ENCODE measurements around the gene NRXN3. TPM values are rescaled to one million over a fixed set of nuclear protein-coding genes. Genes with fewer than 3 reads are reported as not detected.

Gene NRXN3
- total RNA-seq, 1 experiment from 2014 or later: 1.1 TPM

DNA sequence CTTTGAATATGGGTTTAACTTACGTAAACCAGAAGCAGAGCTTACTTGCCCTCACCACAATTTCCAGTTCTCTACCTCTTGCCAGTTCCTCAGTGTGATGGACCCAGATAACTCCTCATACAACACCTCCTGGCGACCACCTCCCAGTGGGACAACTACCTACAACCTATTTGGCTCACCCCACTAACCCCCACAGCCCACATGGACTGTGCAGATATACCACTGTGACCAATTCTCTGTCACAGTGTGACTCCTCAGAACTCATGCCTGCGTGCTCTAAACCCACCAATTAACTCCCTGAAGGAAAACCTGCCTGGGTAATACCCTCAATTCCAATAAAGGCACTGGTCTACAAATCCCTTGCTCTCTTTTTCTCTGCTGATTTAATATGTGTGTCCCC is 1729.4 kb downstream of the NRXN3 start:
- H3K9me2 ChIP-seq (replicated peaks; ENCODE audit: low read length): 0 out of 2 replicates have a peak, but pooled peaks cover 6% of the 10 kb centered on the region
- H3K9ac ChIP-seq (ENCODE audit: low read length): no peak overlapping the region
- H3K4me2 ChIP-seq (ENCODE audit: low read length): no peak overlapping the region
- intact Hi-C loops (cut with micrococcal nuclease): no loop called here
- H3K27me3 ChIP-seq (ENCODE audit: low read length): no peaks in the 10 kb centered on the region
- ChIA-PET CTCF (no interaction called here), POLR2A (ENCODE audit: unreplicated experiment) (no interaction called here)
- TF ChIP-seq EZH2 (IDR thresholded peaks at IDR 0.05; ENCODE audit: low read length, unreplicated experiment) (no peak), EZH2phosphoT487 (IDR thresholded peaks at IDR 0.05; ENCODE audit: borderline replicate concordance, low read length) (no peak)
- TF ChIP-seq, protein P1, sequence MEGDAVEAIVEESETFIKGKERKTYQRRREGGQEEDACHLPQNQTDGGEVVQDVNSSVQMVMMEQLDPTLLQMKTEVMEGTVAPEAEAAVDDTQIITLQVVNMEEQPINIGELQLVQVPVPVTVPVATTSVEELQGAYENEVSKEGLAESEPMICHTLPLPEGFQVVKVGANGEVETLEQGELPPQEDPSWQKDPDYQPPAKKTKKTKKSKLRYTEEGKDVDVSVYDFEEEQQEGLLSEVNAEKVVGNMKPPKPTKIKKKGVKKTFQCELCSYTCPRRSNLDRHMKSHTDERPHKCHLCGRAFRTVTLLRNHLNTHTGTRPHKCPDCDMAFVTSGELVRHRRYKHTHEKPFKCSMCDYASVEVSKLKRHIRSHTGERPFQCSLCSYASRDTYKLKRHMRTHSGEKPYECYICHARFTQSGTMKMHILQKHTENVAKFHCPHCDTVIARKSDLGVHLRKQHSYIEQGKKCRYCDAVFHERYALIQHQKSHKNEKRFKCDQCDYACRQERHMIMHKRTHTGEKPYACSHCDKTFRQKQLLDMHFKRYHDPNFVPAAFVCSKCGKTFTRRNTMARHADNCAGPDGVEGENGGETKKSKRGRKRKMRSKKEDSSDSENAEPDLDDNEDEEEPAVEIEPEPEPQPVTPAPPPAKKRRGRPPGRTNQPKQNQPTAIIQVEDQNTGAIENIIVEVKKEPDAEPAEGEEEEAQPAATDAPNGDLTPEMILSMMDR (conservative IDR thresholded peaks at IDR 0.05; ENCODE audit: low read depth, low read length): no peak
- no TSS peak for BruUV-seq (replicated peaks)
- ATAC-seq (no peak), DNase-seq (no peak)
- H3K4me1 ChIP-seq (ENCODE audit: insufficient read depth, low read length): no peaks in the 10 kb centered on the region
- H3K36me3 ChIP-seq (ENCODE audit: low read depth, low read length): no peaks in the 10 kb centered on the region
- no peak overlapping the region for H3K27ac ChIP-seq (ENCODE audit: low read length)
- no peaks in the 10 kb centered on the region for H3F3A ChIP-seq (ENCODE audit: low read length, unreplicated experiment)
- H2AFZ ChIP-seq (ENCODE audit: low read length): no peak overlapping the region
- no peaks in the 10 kb centered on the region for H3K9me3 ChIP-seq (ENCODE audit: low read length)
- no peaks in the 10 kb centered on the region for H3K79me2 ChIP-seq (ENCODE audit: low read length)
- H3K4me3 ChIP-seq (ENCODE audit: low read length): no peak overlapping the region
- no peaks in the 10 kb centered on the region for H4K20me1 ChIP-seq (ENCODE audit: low read length)

DNA sequence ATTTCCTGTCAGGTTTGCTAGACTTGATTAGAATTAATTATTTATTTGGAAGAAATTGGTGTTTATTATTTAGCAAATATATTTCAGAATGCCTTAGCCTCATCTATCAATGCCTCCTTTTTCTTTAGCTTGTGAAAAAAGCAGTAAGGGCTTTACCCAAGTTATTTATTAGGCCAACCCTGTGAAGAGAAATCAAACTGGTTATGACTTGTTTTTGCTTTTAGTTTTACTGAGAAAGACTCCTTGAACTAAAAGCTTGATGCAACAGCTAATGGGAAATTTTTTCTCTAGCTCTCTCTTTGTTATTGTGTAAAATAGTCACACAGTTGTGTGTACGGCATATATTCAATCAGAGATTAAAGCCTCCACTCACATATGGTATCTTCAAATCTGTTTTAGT is 1734.3 kb downstream of the NRXN3 start:
- no peaks in the 10 kb centered on the region for H3K4me1 ChIP-seq (ENCODE audit: insufficient read depth, low read length)
- ATAC-seq (no peak), DNase-seq (no peak)
- POLR2A ChIA-PET (ENCODE audit: unreplicated experiment): no interaction called here
- H3K36me3 ChIP-seq (ENCODE audit: low read depth, low read length): no peaks in the 10 kb centered on the region
- no peaks in the 10 kb centered on the region for H4K20me1 ChIP-seq (ENCODE audit: low read length)
- no peak overlapping the region for H3K9ac ChIP-seq (ENCODE audit: low read length)
- H3K27me3 ChIP-seq (ENCODE audit: low read length): no peaks in the 10 kb centered on the region
- TF ChIP-seq, protein P1 (conservative IDR thresholded peaks at IDR 0.05; ENCODE audit: low read depth, low read length): no peak
- no peak for TF ChIP-seq EZH2phosphoT487 (IDR thresholded peaks at IDR 0.05; ENCODE audit: borderline replicate concordance, low read length)
- H3K4me2 ChIP-seq (ENCODE audit: low read length): no peak overlapping the region
- no peak overlapping the region for H2AFZ ChIP-seq (ENCODE audit: low read length)
- intact Hi-C loops (cut with micrococcal nuclease): no loop called here
- CTCF ChIA-PET: no interaction called here
- BruUV-seq (replicated peaks): no TSS peak
- 0 out of 2 replicates have a peak, but pooled peaks cover 6% of the 10 kb centered on the region for H3K9me2 ChIP-seq (replicated peaks; ENCODE audit: low read length)
- H3F3A ChIP-seq (ENCODE audit: low read length, unreplicated experiment): no peaks in the 10 kb centered on the region
- no peaks in the 10 kb centered on the region for H3K79me2 ChIP-seq (ENCODE audit: low read length)
- no peaks in the 10 kb centered on the region for H3K9me3 ChIP-seq (ENCODE audit: low read length)
- no peak overlapping the region for H3K27ac ChIP-seq (ENCODE audit: low read length)
- H3K4me3 ChIP-seq (ENCODE audit: low read length): no peak overlapping the region

DNA sequence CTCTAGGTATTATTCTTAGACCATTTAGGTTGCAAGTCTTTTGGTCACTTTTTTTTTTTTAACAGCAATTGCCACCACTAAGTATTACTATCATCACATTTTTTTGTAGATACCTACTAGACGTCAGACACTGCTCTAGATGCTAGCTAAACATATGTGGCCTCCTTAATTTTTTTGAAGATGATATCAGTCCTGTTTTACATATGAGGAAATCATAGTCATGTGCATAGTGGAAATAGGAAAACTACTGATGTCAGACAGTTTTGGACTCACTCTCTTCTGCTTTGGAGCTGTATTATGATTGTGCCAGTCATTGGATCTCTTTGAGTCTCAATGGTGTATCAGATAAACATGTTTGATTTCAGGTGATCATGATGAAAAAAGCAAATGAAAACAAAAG is 1736.8 kb downstream of the NRXN3 start:
- H3K36me3 ChIP-seq (ENCODE audit: low read depth, low read length): no peaks in the 10 kb centered on the region
- H3K4me1 ChIP-seq (ENCODE audit: insufficient read depth, low read length): no peaks in the 10 kb centered on the region
- no peak overlapping the region for H3K9ac ChIP-seq (ENCODE audit: low read length)
- no peak overlapping the region for H2AFZ ChIP-seq (ENCODE audit: low read length)
- no peak for ATAC-seq
- no peaks in the 10 kb centered on the region for H3K79me2 ChIP-seq (ENCODE audit: low read length)
- H3K9me2 ChIP-seq (replicated peaks; ENCODE audit: low read length): no peaks in the 10 kb centered on the region
- H3K4me3 ChIP-seq (ENCODE audit: low read length): no peak overlapping the region
- H3K9me3 ChIP-seq (ENCODE audit: low read length): no peaks in the 10 kb centered on the region
- POLR2A ChIA-PET (ENCODE audit: unreplicated experiment): no interaction called here
- TF ChIP-seq EZH2 (IDR thresholded peaks at IDR 0.05; ENCODE audit: low read length, unreplicated experiment) (no peak), EZH2phosphoT487 (IDR thresholded peaks at IDR 0.05; ENCODE audit: borderline replicate concordance, low read length) (no peak)
- TF ChIP-seq, protein P1 (conservative IDR thresholded peaks at IDR 0.05; ENCODE audit: low read depth, low read length): no peak
- DNase-seq: no peak
- H3K27ac ChIP-seq (ENCODE audit: low read length): no peak overlapping the region
- H3K27me3 ChIP-seq (ENCODE audit: low read length): no peaks in the 10 kb centered on the region
- no peak overlapping the region for H3K4me2 ChIP-seq (ENCODE audit: low read length)
- no peaks in the 10 kb centered on the region for H4K20me1 ChIP-seq (ENCODE audit: low read length)
- CTCF ChIA-PET: no interaction called here
- no TSS peak for BruUV-seq (replicated peaks)
- intact Hi-C loops (cut with micrococcal nuclease): no loop called here
- H3F3A ChIP-seq (ENCODE audit: low read length, unreplicated experiment): no peaks in the 10 kb centered on the region
